ENCODE results near the gene SLC7A11. TPM values are rescaled to one million over a fixed set of nuclear protein-coding genes. Genes with fewer than 3 reads are reported as not detected.
"Not testable (repeated sequence)": the region's sequence is repeated elsewhere in the genome, so short reads cannot be mapped to it uniquely, and the experiment has no call there.

Gene SLC7A11
- total RNA-seq, 2 donors from 2014 or later: 1.1 to 5.7 TPM

- Mint-ChIP-seq H3K9me3 (peaks cover 4% of the 10 kb centered on the region), H3K27me3 (no peaks in the 10 kb centered on the region), H3K4me1 (no peaks in the 10 kb centered on the region), H3K36me3 (ENCODE audit: low read depth) (no peaks in the 10 kb centered on the region), H3K27ac (no peak overlapping the region), H3K4me3 (no peak overlapping the region)
- peak; percentile 76 for ATAC-seq (replicated peaks)
Observed at GRCh38 chr4:138235419-138235952, 6.7 kb downstream of the SLC7A11 start.

GRCh38 chr4:138234248-138234647 lies 7.9 kb downstream of the SLC7A11 start:
- Mint-ChIP-seq H3K4me3 (no peak overlapping the region), H3K27ac (no peak overlapping the region), H3K9me3 (peaks cover 4% of the 10 kb centered on the region), H3K4me1 (no peaks in the 10 kb centered on the region), H3K36me3 (ENCODE audit: low read depth) (no peaks in the 10 kb centered on the region), H3K27me3 (no peaks in the 10 kb centered on the region)
- ATAC-seq (replicated peaks): no peak

- Mint-ChIP-seq H3K9me3 (peaks cover 4% of the 10 kb centered on the region), H3K27ac (no peak overlapping the region), H3K27me3 (no peaks in the 10 kb centered on the region), H3K36me3 (ENCODE audit: low read depth) (no peaks in the 10 kb centered on the region), H3K4me3 (no peak overlapping the region), H3K4me1 (no peaks in the 10 kb centered on the region)
- ATAC-seq (replicated peaks): no peak
Observed at GRCh38 chr4:138233313-138234034, 8.7 kb downstream of the SLC7A11 start.

- Mint-ChIP-seq H3K36me3 (ENCODE audit: low read depth) (no peaks in the 10 kb centered on the region), H3K27me3 (no peaks in the 10 kb centered on the region), H3K27ac (no peak overlapping the region), H3K9me3 (peaks cover 4% of the 10 kb centered on the region), H3K4me1 (no peaks in the 10 kb centered on the region), H3K4me3 (no peak overlapping the region)
- no peak for ATAC-seq (replicated peaks)
Observed at GRCh38 chr4:138232364-138232763, 9.8 kb downstream of the SLC7A11 start.

- no peak overlapping the region for H3K27ac Mint-ChIP-seq
- H3K4me1 Mint-ChIP-seq: no peaks in the 10 kb centered on the region
- no peak overlapping the region for H3K4me3 Mint-ChIP-seq
- ATAC-seq (replicated peaks): no peak
- H3K36me3 Mint-ChIP-seq (ENCODE audit: low read depth): no peaks in the 10 kb centered on the region
- H3K9me3 Mint-ChIP-seq: no peaks in the 10 kb centered on the region
- H3K27me3 Mint-ChIP-seq: no peaks in the 10 kb centered on the region
Observed at GRCh38 chr4:138230048-138230447, 12.1 kb downstream of the SLC7A11 start.

- no peaks in the 10 kb centered on the region for H3K4me1 Mint-ChIP-seq
- H3K4me3 Mint-ChIP-seq: no peak overlapping the region
- H3K9me3 Mint-ChIP-seq: no peaks in the 10 kb centered on the region
- ATAC-seq (replicated peaks): no peak
- no peak overlapping the region for H3K27ac Mint-ChIP-seq
- H3K36me3 Mint-ChIP-seq (ENCODE audit: low read depth): no peaks in the 10 kb centered on the region
- no peaks in the 10 kb centered on the region for H3K27me3 Mint-ChIP-seq
Observed at GRCh38 chr4:138229160-138229559, 13.0 kb downstream of the SLC7A11 start.

GRCh38 chr4:138226351-138226750 lies 15.8 kb downstream of the SLC7A11 start:
- H3K27ac Mint-ChIP-seq: no peak overlapping the region
- no peak overlapping the region for H3K4me3 Mint-ChIP-seq
- no peaks in the 10 kb centered on the region for H3K4me1 Mint-ChIP-seq
- ATAC-seq (replicated peaks): no peak
- no peaks in the 10 kb centered on the region for H3K36me3 Mint-ChIP-seq (ENCODE audit: low read depth)
- H3K27me3 Mint-ChIP-seq: no peaks in the 10 kb centered on the region
- no peaks in the 10 kb centered on the region for H3K9me3 Mint-ChIP-seq

GRCh38 chr4:138225477-138225876 lies 16.7 kb downstream of the SLC7A11 start:
- Mint-ChIP-seq H3K4me1 (no peaks in the 10 kb centered on the region), H3K36me3 (ENCODE audit: low read depth) (no peaks in the 10 kb centered on the region), H3K4me3 (no peak overlapping the region), H3K27me3 (no peaks in the 10 kb centered on the region), H3K9me3 (no peaks in the 10 kb centered on the region), H3K27ac (no peak overlapping the region)
- ATAC-seq (replicated peaks): no peak

GRCh38 chr4:138224614-138225013 lies 17.5 kb downstream of the SLC7A11 start:
- Mint-ChIP-seq H3K4me3 (no peak overlapping the region), H3K4me1 (no peaks in the 10 kb centered on the region), H3K36me3 (ENCODE audit: low read depth) (no peaks in the 10 kb centered on the region), H3K27me3 (no peaks in the 10 kb centered on the region), H3K9me3 (no peaks in the 10 kb centered on the region), H3K27ac (no peak overlapping the region)
- no peak for ATAC-seq (replicated peaks)

- Mint-ChIP-seq H3K27ac (no peak overlapping the region), H3K4me1 (no peaks in the 10 kb centered on the region), H3K36me3 (ENCODE audit: low read depth) (no peaks in the 10 kb centered on the region), H3K27me3 (no peaks in the 10 kb centered on the region), H3K9me3 (no peaks in the 10 kb centered on the region), H3K4me3 (no peak overlapping the region)
- ATAC-seq (replicated peaks): no peak
Observed at GRCh38 chr4:138223231-138223910, 18.8 kb downstream of the SLC7A11 start.

- Mint-ChIP-seq H3K27ac (no peak overlapping the region), H3K4me1 (no peaks in the 10 kb centered on the region), H3K9me3 (no peaks in the 10 kb centered on the region), H3K27me3 (no peaks in the 10 kb centered on the region), H3K36me3 (ENCODE audit: low read depth) (no peaks in the 10 kb centered on the region), H3K4me3 (no peak overlapping the region)
- no peak for ATAC-seq (replicated peaks)
Observed at GRCh38 chr4:138222046-138222445, 20.1 kb downstream of the SLC7A11 start.

- H3K4me3 Mint-ChIP-seq: no peak overlapping the region
- no peaks in the 10 kb centered on the region for H3K36me3 Mint-ChIP-seq (ENCODE audit: low read depth)
- no peak overlapping the region for H3K27ac Mint-ChIP-seq
- no peaks in the 10 kb centered on the region for H3K9me3 Mint-ChIP-seq
- H3K27me3 Mint-ChIP-seq: no peaks in the 10 kb centered on the region
- no peaks in the 10 kb centered on the region for H3K4me1 Mint-ChIP-seq
- no peak for ATAC-seq (replicated peaks)
Observed at GRCh38 chr4:138218976-138219375, 23.2 kb downstream of the SLC7A11 start.

- Mint-ChIP-seq H3K36me3 (ENCODE audit: low read depth) (no peaks in the 10 kb centered on the region), H3K27ac (no peak overlapping the region), H3K4me1 (no peaks in the 10 kb centered on the region), H3K9me3 (no peaks in the 10 kb centered on the region), H3K27me3 (no peaks in the 10 kb centered on the region), H3K4me3 (no peak overlapping the region)
- no peak for ATAC-seq (replicated peaks)
Observed at GRCh38 chr4:138217567-138217966, 24.6 kb downstream of the SLC7A11 start.

- H3K27me3 Mint-ChIP-seq: no peaks in the 10 kb centered on the region
- H3K36me3 Mint-ChIP-seq (ENCODE audit: low read depth): no peaks in the 10 kb centered on the region
- H3K4me1 Mint-ChIP-seq: no peaks in the 10 kb centered on the region
- H3K4me3 Mint-ChIP-seq: no peak overlapping the region
- H3K9me3 Mint-ChIP-seq: no peaks in the 10 kb centered on the region
- no peak overlapping the region for H3K27ac Mint-ChIP-seq
- ATAC-seq (replicated peaks): no peak
Observed at GRCh38 chr4:138216272-138216867, 25.8 kb downstream of the SLC7A11 start.

- H3K27me3 Mint-ChIP-seq; ATAC-seq (replicated peaks); H3K9me3 Mint-ChIP-seq; H3K4me3 Mint-ChIP-seq; H3K27ac Mint-ChIP-seq; H3K36me3 Mint-ChIP-seq (ENCODE audit: low read depth); H3K4me1 Mint-ChIP-seq: not testable (repeated sequence)
Observed at GRCh38 chr4:138210576-138210975, 31.6 kb downstream of the SLC7A11 start.
